Loucy (cell line): ENCODE results near the gene ATG4B.

Experiments
- H2AFZ ChIP-seq: fragments of 200-600 bp; sonication (generic); 2 replicates; pipeline ENCODE4 v1.6.0; 2016; ENCODE audit warnings: antibody characterized with exemption, mild to moderate bottlenecking, low read length, moderate library complexity
- H3F3A ChIP-seq: fragments of 200-600 bp; 2 replicates; pipeline ENCODE4 v1.6.0; 2016; ENCODE audit warnings: antibody characterized with exemption, low read depth, mild to moderate bottlenecking
- H3K27me3 ChIP-seq: fragments of 200-600 bp; sonication (generic); 2 replicates; pipeline ENCODE4 v1.6.1; 2014; ENCODE audit warnings: low read length, mild to moderate bottlenecking; ENCODE audit not compliant: insufficient read depth, poor library complexity, severe bottlenecking
- H3K36me3 ChIP-seq: fragments of 200-600 bp; sonication (generic); 2 replicates; pipeline ENCODE4 v1.6.1; 2016; ENCODE audit warnings: low read length; ENCODE audit not compliant: insufficient read depth
- H3K4me1 ChIP-seq: fragments of 200-600 bp; sonication (generic); 2 replicates; pipeline ENCODE4 v1.5.1; 2014; ENCODE audit warnings: low read length, mild to moderate bottlenecking; ENCODE audit not compliant: insufficient read depth, poor library complexity, severe bottlenecking
- H3K4me2 ChIP-seq: fragments of 200-600 bp; sonication (generic); 2 replicates; pipeline ENCODE4 v1.6.0; 2014; ENCODE audit warnings: antibody characterized with exemption, low read length, low read depth, mild to moderate bottlenecking; ENCODE audit not compliant: poor library complexity, severe bottlenecking
- H3K4me3 ChIP-seq: fragments of 200-600 bp; sonication (generic); 2 replicates; pipeline ENCODE4 v1.5.1; 2014; ENCODE audit warnings: low read length, mild to moderate bottlenecking, mixed read lengths; ENCODE audit not compliant: poor library complexity, severe bottlenecking
- H3K79me2 ChIP-seq: fragments of 200-600 bp; sonication (generic); 2 replicates; pipeline ENCODE4 v1.6.1; 2014; ENCODE audit warnings: low read length; ENCODE audit not compliant: insufficient read depth
- H3K9ac ChIP-seq: fragments of 200-600 bp; sonication (generic); 2 replicates; pipeline ENCODE4 v1.6.0; 2014; ENCODE audit warnings: mild to moderate bottlenecking, low read depth, low read length, moderate library complexity; ENCODE audit not compliant: poor library complexity, severe bottlenecking
- H3K9me2 ChIP-seq: fragments of 200-600 bp; sonication (generic); replicated peaks from 2 replicates; pipeline ENCODE4 v1.6.1; 2016; ENCODE audit warnings: low read depth, low read length, mixed read lengths
- H3K9me3 ChIP-seq: fragments of 200-600 bp; sonication (generic); 2 replicates; pipeline ENCODE4 v1.6.1; 2014; ENCODE audit warnings: mild to moderate bottlenecking, antibody characterized with exemption, low read length, low read depth; ENCODE audit not compliant: insufficient read depth
- H4K20me1 ChIP-seq: fragments of 200-600 bp; sonication (generic); 2 replicates; pipeline ENCODE4 v1.6.0; 2014; ENCODE audit warnings: antibody characterized with exemption, low read length, mild to moderate bottlenecking; ENCODE audit not compliant: insufficient read depth, poor library complexity, severe bottlenecking
- CTCF ChIP-seq: fragments of 200-600 bp; sonication (generic); conservative IDR thresholded peaks from 2 replicates; pipeline ENCODE4 v1.5.1; 2014; ENCODE audit warnings: mild to moderate bottlenecking, antibody characterized with exemption, low read length
- EZH2phosphoT487 ChIP-seq: fragments of 200-600 bp; IDR thresholded peaks from 2 replicates; pipeline ENCODE4 v1.6.1; 2018; ENCODE audit warnings: antibody characterized with exemption, mild to moderate bottlenecking, moderate library complexity, borderline replicate concordance

The ATG4B gene

GRCh38 chr2:241668839-241669238, 31.3 kb downstream of the ATG4B start:
- Histone ChIP-seq H3K4me3 (no peak overlapping the region), H3K36me3 (peaks cover 36% of the 10 kb centered on the region; the same call in 1 of the 2 replicates), H4K20me1 (no peaks in the 10 kb centered on the region), H2AFZ (no peak overlapping the region), H3K27me3 (no peaks in the 10 kb centered on the region), H3K9ac (no peak overlapping the region), H3K9me3 (no peaks in the 10 kb centered on the region), H3K9me2 (no peaks in the 10 kb centered on the region), H3K4me1 (peaks cover 12% of the 10 kb centered on the region), H3F3A (no peaks in the 10 kb centered on the region), H3K79me2 (no peaks in the 10 kb centered on the region), H3K4me2 (no peak overlapping the region)
- TF ChIP-seq EZH2phosphoT487 (no peak), CTCF (no peak)

GRCh38 chr2:241670333-241671110, 33.0 kb downstream of the ATG4B start:
- H3K79me2 ChIP-seq = no peaks in the 10 kb centered on the region
- no peak overlapping the region for H3K4me2 ChIP-seq
- no peaks in the 10 kb centered on the region for H3K9me2 ChIP-seq
- no peaks in the 10 kb centered on the region for H3F3A ChIP-seq
- peaks cover 6% of the 10 kb centered on the region for H3K4me1 ChIP-seq
- H2AFZ ChIP-seq = no peak overlapping the region
- no peaks in the 10 kb centered on the region for H3K9me3 ChIP-seq
- peaks cover 48% of the 10 kb centered on the region; the same call in 1 of the 2 replicates for H3K36me3 ChIP-seq
- TF ChIP-seq CTCF = no peak
- no peak for TF ChIP-seq EZH2phosphoT487
- H3K9ac ChIP-seq = no peak overlapping the region
- H4K20me1 ChIP-seq = no peaks in the 10 kb centered on the region
- no peaks in the 10 kb centered on the region for H3K27me3 ChIP-seq
- no peak overlapping the region for H3K4me3 ChIP-seq

GRCh38 chr2:241671457-241672240, 34.2 kb downstream of the ATG4B start:
- Histone ChIP-seq H3K9ac (no peak overlapping the region), H3K79me2 (no peaks in the 10 kb centered on the region), H3K4me1 (no peaks in the 10 kb centered on the region), H3K9me2 (no peaks in the 10 kb centered on the region), H3F3A (no peaks in the 10 kb centered on the region), H3K9me3 (no peaks in the 10 kb centered on the region), H3K27me3 (no peaks in the 10 kb centered on the region), H3K4me2 (no peak overlapping the region), H3K36me3 (peaks cover 57% of the 10 kb centered on the region; the same call in 1 of the 2 replicates), H3K4me3 (no peak overlapping the region), H4K20me1 (no peaks in the 10 kb centered on the region), H2AFZ (no peak overlapping the region)
- TF ChIP-seq EZH2phosphoT487 = no peak
- TF ChIP-seq CTCF = no peak
